Hematopoietic multipotent progenitor cell treated with erythropoietin and hydrocortisone succinate and interleukin-3 and kit ligand, for 15 days (in vitro differentiated cells): ENCODE measurements around the gene GPR83.
"Not testable (repeated sequence)": the region's sequence is repeated elsewhere in the genome, so short reads cannot be mapped to it uniquely, and the experiment has no call there.

Experiments
- DNase-seq: peaks from one replicate; pipeline ENCODE4 v3.0.0-alpha.2; 2015; ENCODE audit warnings: low spot score

GPR83 gene

GRCh38 chr11:94400839-94401772 is at the start of gene GPR83:
Gene GPR83 (minus strand): TSS chr11:94401419. CDS start chr11:94401247, 172 bp downstream.
- no peak for DNase-seq

- no peak for DNase-seq
These were observed 48.8 kb upstream of the GPR83 start for GRCh38 chr11:94450048-94450447.

- DNase-seq, result no peak
These were observed 48.2 kb upstream of the GPR83 start for GRCh38 chr11:94449437-94449836.

GRCh38 chr11:94449029-94449428 is 47.8 kb upstream of the GPR83 start:
- DNase-seq, result no peak

- no peak for DNase-seq
These were observed 45.9 kb upstream of the GPR83 start for GRCh38 chr11:94447149-94447548.

- DNase-seq, result no peak
These were observed 44.4 kb upstream of the GPR83 start for GRCh38 chr11:94445641-94446040.

- DNase-seq, result no peak
These were observed 31.8 kb upstream of the GPR83 start for GRCh38 chr11:94433049-94433448.

- no peak for DNase-seq
These were observed 23.4 kb upstream of the GPR83 start for GRCh38 chr11:94424662-94425061.

GRCh38 chr11:94424011-94424410 is 22.8 kb upstream of the GPR83 start:
- no peak for DNase-seq

GRCh38 chr11:94423507-94423906 is 22.3 kb upstream of the GPR83 start:
- no peak for DNase-seq

- no peak for DNase-seq
These were observed 17.0 kb upstream of the GPR83 start for GRCh38 chr11:94418123-94418765.

GRCh38 chr11:94417386-94417987 is 16.3 kb upstream of the GPR83 start:
- no peak for DNase-seq

- DNase-seq, result no peak
These were observed 4.0 kb upstream of the GPR83 start for GRCh38 chr11:94405062-94405833.

GRCh38 chr11:94402355-94402754 is 1.1 kb upstream of the GPR83 start:
- no peak for DNase-seq

GRCh38 chr11:94401773-94402265 is 600 bp upstream of the GPR83 start:
- no peak for DNase-seq

GRCh38 chr11:94400457-94400838 is 771 bp downstream of the GPR83 start:
- no peak for DNase-seq

- no peak for DNase-seq
These were observed 1.2 kb downstream of the GPR83 start for GRCh38 chr11:94400050-94400449.

- DNase-seq, result no peak
These were observed 3.1 kb downstream of the GPR83 start for GRCh38 chr11:94398101-94398500.

GRCh38 chr11:94396282-94396681 is 4.9 kb downstream of the GPR83 start:
- no peak for DNase-seq

GRCh38 chr11:94391937-94392336 is 9.3 kb downstream of the GPR83 start:
- DNase-seq, result not testable (repeated sequence)

GRCh38 chr11:94379613-94380012 is 21.6 kb downstream of the GPR83 start:
- no peak for DNase-seq

- DNase-seq, result no peak
These were observed 24.4 kb downstream of the GPR83 start for GRCh38 chr11:94376841-94377240.
